Embryonic facial prominence (tissue), 1 donor: ENCODE results near the gene OTULINL.

ENCODE experiments used
- DNase-seq: peaks from one replicate; pipeline ENCODE4 v3.0.0-alpha.2; 2016; ENCODE audit errors: extremely low spot score

OTULINL gene

DNA sequence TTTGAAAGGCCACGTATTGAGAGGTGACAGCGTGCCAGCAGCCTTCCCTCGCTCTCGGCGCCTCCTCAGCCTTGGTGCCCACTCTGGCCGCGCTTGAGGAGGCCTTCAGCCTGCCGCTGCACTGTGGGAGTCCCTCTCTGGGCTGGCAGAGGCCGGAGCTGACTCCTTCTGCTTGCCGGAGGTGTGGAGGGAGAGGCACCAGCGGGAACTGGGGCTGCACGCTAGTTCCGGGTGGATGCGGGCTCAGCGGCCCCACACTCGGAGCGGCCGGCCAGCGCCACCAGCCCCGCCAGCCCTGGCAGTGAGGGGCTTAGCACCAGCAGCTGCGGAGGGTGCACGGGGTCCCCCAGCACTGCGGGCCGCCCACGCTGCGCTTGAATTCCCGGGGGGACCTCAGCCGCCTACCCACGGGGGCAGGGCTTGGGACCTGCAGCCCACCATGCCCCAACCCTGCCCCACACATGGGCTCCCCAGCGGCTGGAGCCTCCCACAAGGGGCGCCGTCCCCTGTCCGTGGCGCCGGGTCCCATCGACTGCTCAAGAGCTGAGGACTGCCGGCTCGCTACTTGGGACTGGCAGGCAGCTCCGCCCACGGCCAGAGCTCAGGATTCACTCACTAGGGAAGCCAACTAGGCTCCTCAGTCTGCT is 4.4 kb upstream of the OTULINL start:
- DNase-seq, result no peak

DNA sequence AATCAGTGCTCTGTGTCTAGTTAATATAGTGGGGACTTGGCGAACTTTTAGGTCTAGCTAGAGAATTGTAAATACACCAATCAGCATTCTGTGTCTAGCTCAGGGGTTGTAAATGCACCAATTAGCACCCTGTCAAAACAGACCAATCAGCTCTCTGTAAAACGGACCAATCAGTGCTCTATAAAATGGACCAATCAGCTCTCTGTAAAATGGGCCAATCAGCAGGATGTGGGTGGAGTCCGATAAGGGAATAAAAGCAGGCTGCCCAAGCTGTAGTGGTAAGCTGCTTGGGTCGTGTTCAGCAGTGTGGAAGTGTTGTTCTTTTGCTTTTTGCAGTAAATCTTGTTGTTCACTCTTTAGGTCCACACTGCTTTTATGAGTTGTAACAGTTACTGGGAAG is 3.6 kb upstream of the OTULINL start:
- no peak for DNase-seq

DNA sequence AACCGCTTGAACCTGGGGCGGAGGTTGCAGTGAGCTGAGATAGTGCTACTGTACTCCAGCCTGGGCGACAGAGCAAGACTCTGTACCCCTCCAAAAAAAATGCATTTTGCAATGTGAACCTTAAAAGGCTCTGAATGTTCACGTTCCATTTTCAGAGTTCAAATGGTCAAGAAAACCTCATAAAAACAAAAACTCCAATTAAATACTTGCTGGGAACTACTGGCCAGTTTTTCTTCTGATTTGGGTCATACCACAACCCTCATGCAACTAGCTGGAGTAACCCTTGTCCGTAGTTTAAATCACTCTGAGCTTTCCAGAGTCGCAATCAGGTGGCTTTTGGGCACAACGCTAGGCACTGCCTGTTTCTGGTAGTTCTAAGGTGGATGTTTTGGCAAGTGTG is 2.3 kb upstream of the OTULINL start:
- DNase-seq, result no peak

DNA sequence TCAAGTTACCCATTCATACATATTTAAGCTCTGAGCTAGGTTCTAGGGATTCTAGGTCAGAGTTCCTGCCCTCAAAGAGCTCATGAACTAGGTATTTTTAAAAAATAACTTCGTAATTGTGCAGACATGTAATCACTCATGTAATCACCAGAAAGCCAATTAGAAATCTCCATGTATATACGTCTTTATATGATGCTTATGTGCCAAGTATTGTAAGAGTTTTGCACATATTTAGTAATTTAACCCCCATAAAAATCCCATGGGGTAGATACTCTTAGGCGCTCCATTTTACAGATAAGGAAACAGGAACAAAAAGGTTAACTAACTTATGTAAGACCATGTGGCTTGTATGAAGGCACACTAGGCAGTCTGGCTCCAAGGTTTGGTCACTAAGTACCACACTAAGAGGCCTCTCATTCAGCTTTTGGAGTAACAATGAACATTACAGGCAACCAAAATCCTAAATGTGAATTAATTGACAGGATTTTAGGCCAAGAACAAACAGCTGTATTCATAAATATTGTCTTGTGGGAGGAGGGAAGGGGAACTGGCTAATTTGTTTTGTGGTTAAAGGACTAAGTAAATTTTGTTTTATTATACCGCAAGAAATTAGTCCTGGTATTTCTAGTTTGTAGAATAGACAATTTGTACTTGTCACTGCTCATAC is 1.7 kb upstream of the OTULINL start:
- DNase-seq, result no peak

DNA sequence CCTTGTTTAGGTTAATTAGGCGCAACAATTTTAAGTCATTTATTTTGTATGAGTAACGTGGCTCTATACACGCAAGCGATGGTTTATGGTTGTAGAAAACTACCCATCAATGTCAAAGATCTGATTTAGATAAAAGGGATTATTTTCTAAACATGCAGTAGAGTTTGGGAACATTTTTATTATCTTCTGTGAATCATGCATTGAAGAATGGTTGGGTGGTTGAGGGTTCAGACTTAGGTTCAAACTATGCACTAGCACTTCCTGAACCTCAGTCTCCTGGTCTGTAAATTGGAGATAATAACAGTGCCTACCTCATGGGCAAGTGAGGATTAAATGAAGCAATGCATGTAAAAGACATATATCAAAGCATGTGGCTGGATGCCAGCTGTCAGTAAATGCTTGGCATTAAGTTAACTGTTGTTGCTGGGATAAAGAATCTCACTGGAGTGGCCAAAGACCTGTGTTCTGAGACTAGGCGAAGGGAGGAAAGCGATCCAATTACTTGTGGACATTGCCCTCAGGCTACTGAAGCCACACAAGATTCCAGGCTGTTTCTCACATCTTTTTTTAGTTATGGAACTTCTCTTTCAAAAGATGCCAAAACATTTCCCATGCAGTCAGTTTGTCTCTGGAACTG is 1.1 kb upstream of the OTULINL start:
- no peak for DNase-seq

DNA sequence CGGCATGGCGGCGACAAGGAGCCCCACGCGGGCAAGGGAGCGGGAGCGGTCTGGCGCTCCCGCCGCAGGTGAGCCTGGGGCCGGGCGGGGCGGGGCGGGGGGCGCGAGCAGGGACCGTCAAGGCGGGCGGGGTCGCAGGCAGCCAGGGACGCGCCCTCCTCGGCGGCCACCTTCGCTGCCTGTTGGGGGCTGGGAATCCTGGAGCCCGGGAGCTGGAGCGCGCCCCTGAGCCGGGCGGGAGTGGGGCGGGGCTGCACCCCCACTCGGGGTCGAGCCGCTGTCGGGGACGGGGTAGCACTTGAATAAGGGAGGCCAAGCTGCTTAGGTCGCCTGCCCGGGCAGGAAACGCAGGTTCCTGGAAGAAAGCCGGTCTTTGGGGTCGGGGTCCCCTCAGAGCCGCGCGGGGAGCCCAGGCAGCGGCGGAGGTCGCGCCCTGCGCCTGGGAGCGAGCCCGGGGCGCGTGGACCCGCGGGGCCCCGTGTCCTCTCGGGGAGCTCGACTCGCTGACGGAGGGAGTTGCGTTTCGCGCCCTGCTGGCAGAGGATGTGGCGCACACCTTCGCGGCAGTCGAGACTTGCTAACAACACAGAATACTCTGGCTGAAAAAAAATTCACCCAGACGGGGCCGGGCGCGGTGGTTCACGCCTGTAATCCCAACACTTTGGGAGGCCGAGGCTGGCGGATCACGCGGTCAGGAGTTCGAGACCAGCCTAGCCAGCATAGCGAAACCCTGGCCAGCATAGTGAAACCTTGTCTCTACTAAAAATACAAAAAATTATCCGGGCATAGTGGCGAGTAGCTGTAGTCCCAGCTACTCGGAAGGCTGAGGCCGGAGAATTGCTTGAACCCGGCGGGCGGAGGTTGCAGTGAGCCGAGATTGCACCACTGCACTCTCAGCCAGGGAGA is 552 bp downstream of the OTULINL start:
- DNase-seq, result no peak

DNA sequence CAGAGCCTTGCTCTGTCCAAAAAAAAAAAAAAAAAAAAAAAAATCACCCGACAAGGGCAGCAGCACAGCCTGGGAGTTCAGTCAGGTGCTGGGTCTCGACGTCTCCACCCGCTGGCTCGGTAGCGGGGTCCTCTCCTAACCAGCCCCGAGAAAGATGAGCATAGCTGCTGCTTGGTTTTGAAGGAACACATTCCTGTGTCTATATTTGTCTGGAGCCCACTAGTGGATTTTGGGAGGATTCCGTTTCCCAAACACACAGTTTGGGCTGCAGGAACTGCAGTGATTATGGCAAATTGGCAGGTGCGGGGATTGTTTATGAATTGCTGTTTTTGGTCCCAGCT is 1.2 kb downstream of the OTULINL start:
- DNase-seq, result no peak

DNA sequence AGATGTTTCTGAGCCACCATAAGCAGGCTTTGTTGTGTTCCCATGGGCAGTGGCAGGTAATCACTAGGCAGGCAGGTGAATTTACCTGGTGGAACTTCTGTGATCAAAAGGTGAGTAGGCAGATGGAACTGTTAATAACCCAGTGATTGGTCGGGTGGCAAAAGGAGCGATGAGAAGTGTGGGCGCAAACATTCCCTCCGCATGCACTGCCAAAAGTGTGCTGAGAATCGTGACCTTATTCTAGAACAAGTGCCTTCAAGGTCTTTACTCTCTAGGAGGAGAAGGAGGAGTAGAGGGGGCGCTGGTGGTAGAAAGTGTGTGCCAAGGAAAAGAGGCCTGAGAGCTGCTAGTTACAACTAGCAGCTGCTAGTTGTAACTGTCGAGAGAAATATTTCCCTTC is 3.3 kb downstream of the OTULINL start:
- no peak for DNase-seq

DNA sequence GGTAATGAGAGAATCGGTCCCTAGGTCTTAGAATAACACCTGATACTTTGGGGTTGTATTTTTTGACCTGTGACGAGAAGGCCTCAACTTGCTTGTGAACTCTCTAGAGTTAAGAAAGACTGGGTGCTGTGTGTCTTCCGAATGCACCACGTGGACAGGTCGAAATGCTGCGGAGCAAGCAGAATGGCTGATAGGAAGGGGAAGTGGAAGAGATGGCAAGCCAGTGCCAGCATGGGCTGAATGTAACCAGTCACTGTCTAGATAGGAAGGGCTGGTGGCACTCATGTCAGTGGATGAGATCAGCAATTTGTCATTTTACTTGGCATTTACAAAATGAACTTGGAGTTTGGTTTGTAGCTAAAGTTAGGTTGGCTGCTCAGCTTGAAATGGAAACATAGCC is 5.6 kb downstream of the OTULINL start:
- no peak for DNase-seq

DNA sequence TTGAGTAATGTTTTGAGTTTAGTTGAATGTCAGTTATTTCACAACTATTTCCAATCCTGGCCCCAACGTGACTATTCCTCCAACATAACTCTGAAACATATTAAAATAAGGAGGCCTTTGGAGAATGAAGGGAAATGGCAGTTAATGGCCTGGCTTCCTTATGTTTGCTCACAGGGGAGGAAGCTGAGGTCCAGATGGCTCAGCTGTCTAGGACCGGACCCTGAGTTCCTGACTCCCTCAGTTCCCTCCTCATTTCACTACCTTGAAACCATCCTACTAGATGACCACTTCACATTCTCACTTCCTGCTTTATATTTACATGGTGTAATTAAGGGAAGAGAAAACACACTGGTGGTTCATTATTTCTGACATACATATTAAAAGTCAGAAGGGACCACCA is 6.6 kb downstream of the OTULINL start:
- DNase-seq, result no peak

DNA sequence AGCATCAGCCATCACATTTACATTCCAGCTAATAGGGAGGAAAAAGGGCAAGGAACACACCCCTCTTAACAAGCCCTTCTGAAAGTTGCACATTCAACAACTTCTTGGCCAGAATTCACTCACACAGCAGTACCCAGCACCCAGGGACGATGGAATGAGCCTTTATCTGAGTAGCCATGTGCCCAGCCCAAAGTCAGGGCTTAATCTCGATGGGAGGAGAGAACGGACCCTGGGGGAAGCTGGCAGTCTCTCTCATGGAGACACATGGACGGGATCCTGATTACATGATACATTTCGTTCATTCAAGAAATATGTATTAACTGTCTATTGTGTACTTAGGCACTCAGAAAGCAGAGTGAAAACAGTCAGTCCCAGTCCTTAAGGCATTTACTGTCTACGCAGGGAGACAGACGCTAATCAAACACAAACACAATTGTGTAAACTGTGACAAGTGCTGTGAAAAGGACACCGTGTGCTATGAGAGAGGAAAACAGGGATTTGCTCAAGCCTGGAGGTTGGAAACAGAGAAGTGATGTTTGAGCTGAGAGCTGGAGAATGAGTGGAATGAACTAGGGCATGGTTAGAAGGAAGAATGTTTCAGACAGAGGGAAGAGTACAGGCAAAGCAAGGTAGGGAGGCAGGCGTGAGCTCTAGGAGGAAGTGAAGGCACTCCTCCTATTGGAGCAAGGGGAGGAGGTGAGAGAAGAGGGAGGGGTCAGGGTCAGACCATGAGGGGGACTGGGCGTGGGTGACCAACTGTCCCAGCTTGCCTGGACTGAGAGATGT is 7.4 kb downstream of the OTULINL start:
- DNase-seq, result no peak

DNA sequence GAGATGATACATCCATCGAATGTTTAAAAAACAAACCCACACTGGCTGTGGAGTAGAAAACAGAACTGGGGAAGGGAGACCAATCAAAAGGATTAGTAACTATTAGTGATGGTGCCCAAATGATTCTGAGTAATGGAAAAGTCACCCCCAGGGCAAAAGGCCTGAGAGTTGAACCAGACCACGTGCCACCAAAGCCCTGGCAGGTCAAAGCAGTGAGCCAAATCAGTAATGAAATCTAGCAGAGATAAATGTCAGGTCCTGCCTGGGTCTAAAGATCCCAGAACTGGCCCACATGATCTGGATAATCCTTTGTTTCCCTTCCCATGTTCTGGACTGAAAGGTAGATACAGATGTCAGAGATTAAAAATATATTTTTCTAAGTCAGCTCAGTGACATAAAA is 9.4 kb downstream of the OTULINL start:
- no peak for DNase-seq

DNA sequence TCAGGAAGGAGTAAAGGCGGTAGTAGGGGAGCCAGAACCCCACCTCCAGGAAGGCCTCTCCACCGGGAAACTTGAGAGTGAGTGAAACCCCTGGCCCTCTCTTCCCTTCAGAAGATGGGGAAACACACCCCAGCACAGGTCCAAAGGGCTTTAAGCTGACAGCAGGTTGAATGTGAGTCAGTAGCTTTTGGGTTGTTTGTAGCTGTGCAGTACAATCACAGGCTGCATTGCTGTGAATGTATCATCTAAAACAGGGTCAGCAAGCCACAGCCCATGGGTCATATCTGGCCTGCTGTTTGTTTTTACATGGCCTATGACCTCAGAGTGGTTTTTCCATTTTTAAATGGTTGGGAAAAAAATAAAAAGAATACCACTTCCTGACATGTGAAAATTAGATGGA is 10.0 kb downstream of the OTULINL start:
- DNase-seq, result no peak

DNA sequence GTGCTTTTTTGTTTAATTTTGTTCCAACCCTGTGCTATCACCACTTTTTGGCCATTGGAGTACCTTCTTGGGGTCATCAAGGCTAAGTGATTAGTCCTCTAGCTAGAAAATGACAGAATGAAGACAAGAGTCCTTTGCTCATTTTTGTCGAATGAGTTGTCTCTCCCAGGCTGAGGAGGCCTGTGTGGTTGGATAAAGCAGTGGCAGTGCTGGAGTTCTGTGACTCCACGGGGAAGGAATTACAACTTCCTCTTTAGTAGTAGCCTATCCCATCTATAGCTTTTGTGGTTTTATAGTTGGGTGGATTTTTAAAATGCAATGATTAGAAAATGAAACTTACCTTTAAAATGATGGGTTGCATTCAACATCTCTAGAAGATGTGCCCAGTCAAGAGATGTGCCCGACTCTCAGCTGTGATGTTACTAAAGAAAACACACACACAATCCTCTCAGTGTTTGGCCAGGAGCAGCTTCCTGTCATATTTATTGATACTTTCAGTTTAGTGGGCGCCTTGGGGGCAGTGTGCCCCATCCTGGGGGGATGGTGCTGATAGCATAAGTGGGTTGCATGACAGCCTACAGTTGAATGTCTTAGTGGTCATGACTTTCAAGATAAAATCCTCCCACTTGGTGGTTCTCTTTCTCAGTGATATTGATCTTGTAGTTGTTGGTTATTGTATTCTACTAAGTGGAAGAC is 11.9 kb downstream of the OTULINL start:
- DNase-seq, result no peak

DNA sequence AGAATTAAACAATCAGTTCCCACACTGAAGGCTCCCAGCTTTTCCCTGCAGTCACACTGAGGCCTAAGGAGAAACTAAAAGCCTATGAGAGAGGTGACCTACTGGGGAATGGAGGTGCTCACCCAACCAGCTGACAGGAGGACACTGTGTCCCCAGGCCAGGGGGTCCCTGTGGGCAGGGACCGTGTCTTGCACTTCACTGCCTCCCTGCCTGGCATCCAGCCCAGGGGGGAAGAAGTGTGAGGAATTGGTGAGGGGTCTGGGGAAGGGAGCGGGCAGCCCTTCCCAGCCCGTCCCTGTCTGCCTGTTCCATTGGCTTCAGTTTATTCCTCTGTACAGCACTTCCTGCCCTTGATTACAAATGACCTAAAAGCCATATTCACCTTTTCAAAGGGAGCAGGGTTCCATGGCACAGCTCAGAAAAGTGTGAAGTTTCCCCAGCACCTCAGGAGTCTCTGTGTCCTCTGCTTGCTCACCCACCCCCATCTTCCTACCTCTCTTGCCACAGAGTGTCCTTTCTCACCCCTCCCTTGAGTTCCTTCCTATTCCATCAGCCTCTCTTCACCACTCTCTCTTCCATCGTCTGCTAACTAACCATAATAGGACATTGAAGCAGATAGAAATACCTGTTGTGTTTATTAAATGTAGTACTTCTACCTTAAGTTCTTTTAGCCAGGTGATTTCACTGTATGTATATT is 12.9 kb downstream of the OTULINL start:
- DNase-seq, result no peak

DNA sequence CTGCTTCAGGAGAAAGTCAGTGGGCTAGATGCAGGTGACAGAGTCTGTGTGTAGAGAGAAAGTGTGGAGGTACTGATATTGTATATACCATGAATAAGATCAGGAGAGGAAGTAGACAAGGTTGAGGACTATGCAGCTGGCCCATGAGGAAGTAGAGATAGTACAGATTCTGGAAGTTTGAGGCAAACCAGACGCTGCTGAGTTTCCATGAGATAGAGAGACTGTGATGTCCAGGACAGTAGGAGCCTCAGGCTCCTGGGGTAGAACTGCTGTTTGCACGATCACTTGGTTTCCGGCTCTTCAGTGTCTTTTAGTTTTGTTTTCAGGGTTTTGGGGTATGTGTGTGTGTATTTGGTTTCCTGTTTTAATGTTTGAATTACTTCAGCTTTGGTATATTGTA is 13.6 kb downstream of the OTULINL start:
- DNase-seq, result no peak

DNA sequence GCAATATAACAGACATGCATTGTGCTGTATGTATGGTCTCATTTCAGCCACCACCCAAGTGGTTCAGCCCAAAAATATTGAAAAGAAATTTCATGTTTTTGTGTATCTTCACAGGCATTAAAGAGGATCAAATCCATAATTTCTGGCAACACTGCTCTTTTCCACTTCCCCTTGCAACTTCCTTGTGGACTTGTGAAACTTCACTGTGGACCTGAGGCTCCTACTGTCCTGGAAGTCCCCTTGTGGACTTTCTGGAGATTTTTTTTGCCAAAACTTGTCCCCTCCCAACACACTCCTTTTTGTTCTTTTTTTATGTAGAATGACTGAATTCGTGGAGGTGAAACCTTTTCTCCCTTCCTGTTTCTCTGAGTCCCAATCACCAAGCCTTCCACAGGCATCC is 14.3 kb downstream of the OTULINL start:
- DNase-seq, result no peak

DNA sequence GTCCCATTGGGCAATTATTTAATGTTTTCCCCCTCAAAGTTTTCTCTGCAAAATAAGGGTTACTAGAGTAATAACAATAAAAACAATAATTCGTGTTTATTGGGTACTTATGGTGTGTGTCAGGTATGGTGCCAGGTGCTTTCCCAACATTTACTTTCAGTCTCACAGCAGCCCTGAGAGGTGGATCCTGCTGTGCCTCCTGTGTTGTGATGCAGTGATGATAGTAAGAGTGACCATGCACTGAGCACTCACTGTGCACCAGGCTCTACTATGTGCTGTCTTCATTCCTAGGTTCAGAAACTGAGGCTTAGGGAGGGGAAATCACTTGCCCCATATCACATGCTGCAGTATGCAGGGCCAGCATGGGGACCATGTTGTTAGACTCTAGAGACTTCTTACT is 15.5 kb downstream of the OTULINL start:
- no peak for DNase-seq

DNA sequence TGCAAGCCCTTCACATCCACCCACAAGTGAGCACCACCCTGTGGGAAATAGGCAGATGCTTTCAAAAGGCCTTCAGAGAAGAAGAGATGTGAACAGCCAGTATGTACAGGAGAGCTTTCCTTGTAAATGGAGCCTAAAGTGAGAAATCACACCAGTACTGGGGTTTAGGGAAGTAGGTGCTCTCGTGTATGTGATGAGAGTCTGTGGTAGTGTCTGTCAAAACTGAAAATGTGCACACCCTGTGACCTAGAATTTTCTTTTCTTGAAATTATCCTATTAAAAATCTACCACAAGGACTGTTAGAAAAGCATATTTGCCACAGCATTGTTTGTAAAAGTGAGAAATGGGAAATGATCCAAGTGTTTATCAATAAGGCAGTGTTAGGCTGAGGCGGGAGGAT is 16.6 kb downstream of the OTULINL start:
- DNase-seq, result no peak

DNA sequence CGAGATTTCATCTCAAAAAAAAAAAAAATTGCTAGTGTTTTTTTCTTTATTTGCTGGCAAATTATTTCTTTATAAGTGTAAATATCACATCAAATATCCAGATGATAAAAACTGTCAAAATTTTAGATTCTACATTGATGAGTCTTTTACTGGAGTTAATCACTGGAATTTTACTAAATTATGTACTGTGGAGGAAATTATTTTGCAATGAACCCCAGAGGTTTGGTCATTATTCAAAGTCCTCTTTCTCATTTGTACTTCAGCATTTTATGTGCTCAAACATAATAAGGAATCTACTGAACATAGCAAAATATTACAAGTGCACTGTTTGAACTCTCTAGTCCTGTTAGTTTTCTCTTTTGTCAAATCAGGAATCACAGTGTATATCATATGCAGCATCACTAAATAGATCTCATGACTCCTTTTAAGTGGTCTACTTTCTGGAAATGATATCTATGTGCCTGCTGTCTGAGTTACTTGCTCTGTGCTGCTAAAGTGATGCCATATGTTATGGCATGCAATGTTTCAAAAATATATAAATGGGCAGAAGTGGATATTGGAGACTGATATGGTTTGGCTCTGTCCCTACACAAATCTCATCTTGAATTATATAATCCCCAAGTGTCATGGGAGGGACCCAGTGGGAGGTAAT is 18.0 kb downstream of the OTULINL start:
- DNase-seq, result no peak
